ENCODE data around the gene CORO6.
"Not testable (repeated sequence)": the region's sequence is repeated elsewhere in the genome, so short reads cannot be mapped to it uniquely, and the experiment has no call there.

The CORO6 gene

DNA sequence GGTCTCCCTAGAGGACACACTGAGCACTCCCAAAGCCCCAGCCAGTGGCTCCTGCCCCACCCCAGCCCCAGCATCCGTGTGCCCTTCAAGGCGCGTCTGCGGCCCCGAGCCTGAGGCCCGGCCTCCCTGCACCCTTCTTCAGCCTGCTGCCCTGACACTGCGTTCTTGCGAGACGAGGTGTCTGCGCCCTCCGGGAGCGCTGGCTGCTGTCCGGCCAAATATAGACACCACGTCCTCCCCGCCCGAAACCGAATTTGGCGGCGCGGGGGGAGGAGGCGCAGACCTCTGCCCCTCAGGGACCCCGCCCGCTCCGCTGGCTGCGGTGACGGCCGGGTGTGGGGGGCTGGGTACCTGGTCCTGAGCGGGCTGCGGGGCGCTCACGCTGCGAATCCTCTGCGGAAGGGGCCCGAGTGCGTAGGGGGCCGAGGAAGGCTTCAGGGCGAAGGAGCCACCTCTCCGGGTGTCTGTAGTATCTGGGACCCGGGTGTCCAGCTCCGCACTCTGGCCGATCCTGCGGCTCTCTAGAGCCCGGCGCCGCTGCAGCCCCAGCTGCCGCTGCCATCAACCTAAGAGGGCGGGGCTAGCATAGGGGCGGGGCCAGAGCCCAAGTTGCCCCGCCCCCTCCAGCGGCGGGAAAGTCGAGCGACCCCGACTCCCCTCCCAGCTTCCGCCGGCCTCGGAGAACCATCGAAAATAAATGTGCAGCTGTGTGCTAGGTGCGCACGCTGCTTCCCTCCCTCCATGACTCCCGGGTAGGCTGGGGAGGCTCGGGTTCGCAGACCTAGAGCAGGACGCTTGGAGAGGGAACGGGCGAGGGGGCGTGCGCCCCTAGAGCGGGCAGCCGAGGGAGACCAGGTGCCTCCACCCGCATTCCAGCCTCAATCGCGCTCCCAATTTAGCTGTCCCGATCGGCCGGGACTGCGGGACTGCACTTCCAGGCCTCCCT is at the start of gene CORO6:
CORO6 (minus strand) TSS at position 576 of the 946 bp plus-strand sequence. CDS start 1,491 bp downstream, outside the sequence.
- in situ Hi-C loops (cut with MboI; ENCODE audit: low sequenced_read_pairs), result no loop called here

DNA sequence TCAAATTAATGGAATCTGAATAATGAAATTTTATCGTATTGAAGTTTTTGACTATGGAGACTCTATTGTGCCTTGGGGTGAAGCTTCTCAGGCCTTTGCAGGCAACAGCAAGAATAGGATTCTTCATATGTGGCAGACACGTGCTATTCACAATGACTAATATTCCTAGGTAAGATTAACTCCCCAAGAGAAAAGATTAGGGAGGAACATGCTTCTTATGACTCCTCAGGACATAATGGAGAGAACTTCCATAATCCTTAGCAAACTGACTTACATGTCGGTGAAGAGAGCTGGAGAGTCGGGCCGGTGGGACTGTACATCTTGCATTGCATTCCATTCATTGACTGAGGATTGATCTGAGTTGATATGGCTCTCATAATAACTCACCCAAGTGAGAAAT is 48.9 kb upstream of the CORO6 start:
- in situ Hi-C loops (cut with MboI; ENCODE audit: low sequenced_read_pairs), result no loop called here

DNA sequence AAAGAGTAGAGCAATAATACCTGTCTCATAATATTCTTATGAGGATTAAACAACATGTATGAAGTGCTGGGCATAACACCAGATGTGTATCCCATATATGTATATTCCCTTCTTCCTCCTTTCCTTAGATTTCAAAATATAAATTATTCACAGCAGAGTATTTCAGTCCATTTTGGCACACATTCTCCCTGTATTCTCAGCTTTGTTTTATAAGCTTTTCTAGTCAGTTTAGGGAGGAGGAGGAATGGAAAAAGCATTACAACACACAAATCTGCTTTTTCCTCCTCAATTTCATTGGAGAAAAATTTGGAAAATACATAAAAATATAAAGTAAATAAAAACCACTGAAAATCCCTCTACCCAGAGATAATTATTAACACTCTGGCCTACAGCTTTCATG is 46.6 kb upstream of the CORO6 start:
- in situ Hi-C loops (cut with MboI; ENCODE audit: low sequenced_read_pairs), result no loop called here

DNA sequence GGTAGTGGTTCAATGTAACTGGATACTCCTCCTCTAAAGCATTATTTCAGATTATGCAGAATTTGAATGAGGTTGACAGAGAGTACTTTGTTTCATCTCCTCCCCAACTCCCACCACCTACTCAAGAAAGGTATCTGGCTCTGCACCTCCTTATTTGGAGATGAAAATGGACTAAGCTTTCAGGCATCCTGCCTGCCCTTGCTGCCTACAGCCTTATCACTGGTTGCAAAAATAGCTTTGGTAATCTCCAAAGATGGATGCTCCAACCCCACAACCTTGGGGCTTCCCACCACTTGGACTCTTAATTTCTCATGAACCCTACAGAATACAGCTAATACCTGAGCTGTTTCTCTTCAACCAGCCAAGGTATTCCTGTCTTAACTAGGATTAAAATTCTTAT is 45.3 kb upstream of the CORO6 start:
- in situ Hi-C loops (cut with MboI; ENCODE audit: low sequenced_read_pairs), result no loop called here

DNA sequence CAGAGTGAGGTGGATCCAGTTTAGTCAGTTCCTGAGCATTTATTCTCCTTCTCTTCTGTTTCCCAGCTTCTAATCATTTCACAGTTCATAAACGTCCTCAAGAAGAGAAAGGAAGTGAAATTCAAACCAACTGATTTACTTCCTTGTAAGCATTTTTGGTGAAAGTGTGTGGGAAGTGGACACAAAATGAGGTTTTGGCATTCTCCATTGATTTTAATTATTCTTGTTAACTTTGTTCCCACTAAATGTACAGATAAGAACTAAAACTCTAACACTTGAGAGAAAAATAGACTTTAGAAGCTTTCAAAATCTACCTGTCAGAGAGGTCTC is 42.7 kb upstream of the CORO6 start:
- in situ Hi-C loops (cut with MboI; ENCODE audit: low sequenced_read_pairs), result no loop called here

DNA sequence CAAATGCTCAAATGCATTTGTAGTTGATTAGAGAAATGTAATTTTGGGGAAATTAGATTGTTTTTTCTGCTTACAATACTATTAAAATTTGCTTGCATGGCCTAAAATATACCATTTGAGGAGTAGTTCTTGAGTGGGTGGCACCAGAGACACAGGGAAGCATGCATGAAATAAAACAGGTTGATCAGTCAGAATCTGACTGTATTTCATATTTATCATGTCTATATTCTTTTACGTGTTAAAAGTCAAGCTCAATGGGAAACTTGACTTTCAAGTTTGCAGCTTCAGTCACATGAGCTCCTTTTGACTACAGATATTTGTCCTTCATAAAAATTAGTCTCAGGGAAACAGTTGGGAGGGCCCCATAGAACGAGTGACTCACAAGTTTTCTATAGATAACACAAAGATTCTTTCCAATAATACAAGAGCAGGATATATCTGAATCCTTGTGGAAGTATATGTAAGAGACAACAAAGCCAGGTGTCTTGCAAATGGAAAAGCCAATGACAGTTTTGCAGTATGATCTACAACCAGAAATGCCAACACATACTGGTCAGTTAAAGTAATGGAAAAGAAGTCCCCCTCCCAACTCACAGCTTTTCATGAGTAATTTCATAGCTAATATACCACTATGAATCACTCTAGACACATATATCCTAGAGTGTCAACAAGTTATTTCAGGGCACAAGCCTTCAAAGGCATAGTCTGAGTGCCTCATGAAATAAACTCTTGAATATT is 42.2 kb upstream of the CORO6 start:
- in situ Hi-C loops (cut with MboI; ENCODE audit: low sequenced_read_pairs), result no loop called here

DNA sequence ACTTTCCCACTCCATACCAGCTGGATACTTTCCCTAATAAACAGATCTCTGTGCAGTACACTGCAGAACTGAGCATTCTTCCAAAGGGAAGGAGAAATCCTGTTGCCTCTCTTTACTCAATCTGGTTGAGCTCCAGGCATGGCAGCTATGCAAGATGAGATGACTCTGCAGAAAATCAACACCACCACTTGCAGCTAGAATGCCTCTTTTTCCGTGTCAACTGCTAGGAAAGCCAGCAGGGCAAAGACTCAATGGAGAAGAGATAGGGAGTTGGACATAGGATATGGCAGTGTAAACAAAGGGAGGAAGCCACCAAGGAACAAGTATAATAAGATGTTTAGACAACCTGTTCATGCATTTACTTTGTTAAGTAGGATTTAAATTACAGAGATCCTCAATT is 40.4 kb upstream of the CORO6 start:
- in situ Hi-C loops (cut with MboI; ENCODE audit: low sequenced_read_pairs), result no loop called here

DNA sequence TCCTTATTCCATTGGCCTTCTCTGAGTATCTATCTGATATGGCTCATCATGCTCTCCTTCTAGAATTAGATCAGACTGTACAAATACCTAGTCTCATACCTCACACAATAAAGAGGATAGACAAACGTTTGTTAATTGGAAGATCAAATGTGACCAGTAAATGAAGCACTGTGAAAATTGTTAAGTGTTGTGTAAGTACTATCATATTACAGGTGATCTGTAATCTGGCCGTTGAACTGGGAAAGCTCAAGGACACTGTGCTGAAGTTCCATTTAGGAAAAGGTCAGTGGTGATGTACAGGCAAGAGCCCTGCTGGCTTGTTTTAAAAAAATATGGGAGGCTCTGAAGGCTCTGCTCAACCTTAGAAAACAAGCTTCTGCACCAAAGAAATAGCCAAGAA is 38.5 kb upstream of the CORO6 start:
- in situ Hi-C loops (cut with MboI; ENCODE audit: low sequenced_read_pairs), result no loop called here

DNA sequence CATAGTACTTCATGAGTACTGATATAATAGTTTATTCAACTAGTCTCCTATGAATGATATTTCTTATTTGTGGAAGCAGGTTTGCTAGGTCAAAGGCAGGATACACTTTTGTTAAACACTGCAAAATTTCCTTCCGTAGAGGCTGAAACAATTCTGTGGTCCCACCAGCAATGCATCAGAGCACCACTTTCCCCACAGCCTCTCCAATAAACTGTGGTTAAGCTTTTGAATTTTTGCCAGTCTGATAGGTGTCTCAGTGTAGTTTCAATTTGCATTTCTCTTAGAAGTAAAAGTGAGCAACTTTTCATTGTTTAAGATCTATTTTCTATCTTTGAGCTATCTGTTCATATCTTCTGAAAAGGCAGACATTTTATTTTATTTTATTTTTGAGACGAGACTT is 36.4 kb upstream of the CORO6 start:
- in situ Hi-C loops (cut with MboI; ENCODE audit: low sequenced_read_pairs), result no loop called here

DNA sequence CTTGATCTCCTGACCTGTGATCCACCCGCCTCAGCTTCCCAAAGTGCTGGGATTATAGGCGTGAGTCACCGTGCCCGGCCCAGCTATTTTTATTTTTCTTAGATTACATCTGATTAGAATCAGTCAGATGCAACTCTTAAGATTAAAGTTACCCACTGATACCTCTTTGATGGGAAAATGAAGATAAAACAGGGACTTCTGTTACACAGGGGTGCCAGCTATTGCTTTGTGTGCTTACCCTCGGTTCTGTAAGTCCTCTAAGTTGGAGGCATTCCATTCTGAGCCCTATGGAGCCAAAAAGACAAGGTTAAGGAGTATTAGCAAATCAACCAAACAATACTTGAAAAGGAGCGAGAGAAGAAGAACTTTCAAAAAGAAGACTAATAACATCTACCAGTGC is 32.6 kb upstream of the CORO6 start:
- in situ Hi-C loops (cut with MboI; ENCODE audit: low sequenced_read_pairs), result no loop called here

DNA sequence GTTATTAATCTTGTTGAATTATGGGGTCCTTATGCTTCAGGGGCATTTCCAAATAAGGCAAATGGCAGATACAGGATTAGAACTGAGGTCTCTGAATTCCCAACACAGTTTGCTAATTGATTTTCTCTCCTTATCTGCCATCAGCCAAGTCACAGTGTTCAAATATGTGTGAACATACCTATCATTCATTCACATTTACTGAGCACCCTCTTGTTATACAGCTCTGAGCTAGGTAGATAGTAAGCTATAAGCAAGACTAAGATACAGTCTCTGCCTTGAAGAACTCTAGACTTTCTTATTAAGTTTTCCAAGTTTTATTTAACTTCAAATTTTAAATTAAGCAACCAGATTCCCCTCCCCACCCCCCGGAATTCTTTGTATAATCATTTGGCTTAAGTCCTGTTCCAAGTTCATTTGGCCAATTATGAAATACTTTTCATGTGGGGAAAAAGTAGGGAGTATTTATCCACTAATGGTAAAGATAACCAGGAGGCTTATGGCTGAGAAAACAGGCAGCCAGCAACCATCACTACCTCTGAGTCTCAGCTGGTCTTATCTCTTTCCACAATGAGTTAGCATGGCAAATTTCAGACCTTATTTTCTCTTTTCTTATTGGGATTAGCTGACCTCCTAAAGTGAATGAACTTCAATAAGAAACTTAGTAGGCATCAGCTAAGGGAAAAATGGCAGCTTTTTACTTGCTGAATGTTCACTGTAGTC is 31.4 kb upstream of the CORO6 start:
- in situ Hi-C loops (cut with MboI; ENCODE audit: low sequenced_read_pairs), result no loop called here

DNA sequence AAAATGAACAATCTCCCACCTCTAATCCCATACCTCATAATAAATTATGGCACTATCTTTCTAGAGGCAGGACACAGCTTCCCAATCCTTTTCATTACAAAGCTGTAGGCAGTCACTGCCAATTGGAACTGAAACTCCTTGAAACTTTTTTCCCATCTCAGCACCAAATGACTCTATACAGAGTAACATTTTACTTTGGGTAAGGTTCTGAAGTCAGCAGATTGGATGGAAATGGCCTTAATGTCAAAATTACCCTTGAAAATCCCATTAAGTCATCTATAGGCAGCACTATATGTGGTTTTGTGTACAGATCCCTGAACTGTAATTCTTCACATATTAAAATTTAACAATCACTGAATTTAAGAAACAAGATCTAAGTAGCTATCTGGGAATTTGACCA is 30.3 kb upstream of the CORO6 start:
- in situ Hi-C loops (cut with MboI; ENCODE audit: low sequenced_read_pairs), result no loop called here

DNA sequence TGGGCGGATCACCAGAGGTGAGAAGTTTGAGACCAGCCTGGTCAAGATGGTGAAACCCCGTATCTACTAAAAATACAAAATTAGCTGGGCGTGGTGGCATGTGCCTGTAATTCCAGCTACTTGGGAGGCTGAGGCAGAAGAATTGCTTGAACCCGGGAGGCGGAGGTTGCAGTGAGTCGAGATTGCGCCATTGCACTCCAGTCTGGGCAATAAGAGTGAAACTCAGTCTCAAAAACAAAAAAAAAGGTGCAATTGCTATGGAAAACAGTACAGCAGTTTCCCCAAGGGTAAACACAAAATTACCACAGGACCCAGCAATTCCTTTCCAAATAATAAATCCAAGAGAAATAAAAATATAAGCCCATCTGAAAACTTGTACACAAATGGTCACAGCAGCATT is 29.2 kb upstream of the CORO6 start:
- in situ Hi-C loops (cut with MboI; ENCODE audit: low sequenced_read_pairs), result not testable (repeated sequence)

DNA sequence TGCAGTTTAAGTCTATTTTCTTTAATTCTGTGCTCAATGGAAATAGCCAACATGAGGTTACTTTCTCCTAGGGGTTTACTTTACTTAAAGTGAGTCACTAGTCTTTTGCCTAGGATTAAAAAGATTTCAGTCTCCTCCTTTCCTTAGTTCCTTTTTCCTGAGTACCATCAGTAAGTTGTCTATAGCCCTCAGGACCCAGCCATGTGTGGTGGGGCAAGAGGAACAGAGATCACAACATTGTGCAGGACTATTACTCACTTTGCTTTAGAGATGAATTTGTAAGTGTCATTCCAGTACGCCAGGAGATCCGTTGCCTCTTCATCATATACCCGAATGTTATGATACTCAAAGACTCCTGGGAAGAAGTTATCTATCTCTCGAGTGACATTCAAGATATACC is 27.7 kb upstream of the CORO6 start:
- in situ Hi-C loops (cut with MboI; ENCODE audit: low sequenced_read_pairs), result no loop called here

DNA sequence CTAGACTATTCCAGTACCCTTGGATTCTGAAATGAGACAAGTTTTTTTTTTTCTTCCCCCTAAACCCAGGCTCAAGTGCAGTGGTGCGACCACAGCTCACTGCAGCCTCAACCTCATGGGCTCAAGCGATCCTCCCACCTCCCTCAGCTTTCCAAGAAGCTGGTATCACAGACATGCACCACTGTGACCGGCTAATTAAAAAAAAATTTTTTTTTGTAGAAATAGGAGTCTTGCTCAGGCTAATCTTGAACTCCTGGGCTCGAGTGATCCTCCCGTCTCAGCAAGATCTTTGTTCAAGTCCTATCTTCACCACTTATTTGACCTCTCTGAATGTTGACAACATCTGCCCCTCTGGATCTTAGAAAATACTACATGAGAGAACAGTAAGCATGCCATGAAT is 26.6 kb upstream of the CORO6 start:
- in situ Hi-C loops (cut with MboI; ENCODE audit: low sequenced_read_pairs), result loop anchor here (25.0 kb wide), 2 partner anchors 288 to 438 kb away; partner anchors contain the start of genes EFCAB5 and SSH2

DNA sequence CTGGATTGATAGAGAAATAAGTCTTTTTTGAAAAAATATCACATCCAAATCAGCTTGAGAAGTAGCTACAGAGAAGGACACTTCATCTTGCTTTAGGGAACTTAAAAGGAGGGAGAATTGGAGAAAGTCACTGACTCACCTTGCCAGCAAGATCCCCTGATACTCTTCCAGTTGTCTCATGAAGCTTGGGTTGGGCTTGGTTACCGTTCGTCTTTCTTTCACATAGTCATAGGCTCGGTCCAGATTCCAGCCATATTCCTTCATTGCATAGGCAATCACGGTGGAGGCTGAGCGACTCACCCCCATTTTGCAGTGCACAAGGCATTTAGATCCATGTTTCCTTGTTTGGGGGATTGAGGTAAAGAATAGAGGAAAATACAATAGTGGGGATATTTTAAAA is 25.3 kb upstream of the CORO6 start:
- in situ Hi-C loops (cut with MboI; ENCODE audit: low sequenced_read_pairs), result loop anchor here (25.0 kb wide), 2 partner anchors 289 to 439 kb away; partner anchors contain the start of genes EFCAB5 and SSH2

DNA sequence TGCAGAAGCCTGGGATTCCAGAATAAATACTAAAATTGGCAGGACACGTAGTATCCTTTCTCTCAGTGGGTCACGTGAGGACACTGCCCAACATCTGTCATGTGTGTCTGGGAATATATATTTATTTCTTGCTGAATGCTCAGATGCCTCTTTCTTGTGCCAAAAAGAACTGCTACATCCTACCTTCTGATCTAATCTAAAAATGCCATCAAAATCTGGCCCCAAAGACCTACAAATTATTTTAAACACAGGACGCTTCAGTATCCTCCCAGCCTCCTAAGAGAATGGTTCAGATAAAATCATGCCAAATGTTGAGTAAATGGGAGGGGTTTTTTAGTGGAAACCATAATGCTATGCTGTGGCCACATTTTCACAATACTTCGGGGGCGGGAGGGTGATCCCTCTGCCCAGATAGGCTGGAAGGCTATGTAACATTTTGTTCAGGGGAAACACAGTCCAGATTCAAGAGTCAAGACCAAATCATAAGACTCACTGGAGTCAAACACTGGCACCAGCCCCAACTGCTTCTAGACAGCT is 22.9 kb upstream of the CORO6 start:
- in situ Hi-C loops (cut with MboI; ENCODE audit: low sequenced_read_pairs), result loop anchor here (25.0 kb wide), 2 partner anchors 292 to 442 kb away; partner anchors contain the start of genes EFCAB5 and SSH2

DNA sequence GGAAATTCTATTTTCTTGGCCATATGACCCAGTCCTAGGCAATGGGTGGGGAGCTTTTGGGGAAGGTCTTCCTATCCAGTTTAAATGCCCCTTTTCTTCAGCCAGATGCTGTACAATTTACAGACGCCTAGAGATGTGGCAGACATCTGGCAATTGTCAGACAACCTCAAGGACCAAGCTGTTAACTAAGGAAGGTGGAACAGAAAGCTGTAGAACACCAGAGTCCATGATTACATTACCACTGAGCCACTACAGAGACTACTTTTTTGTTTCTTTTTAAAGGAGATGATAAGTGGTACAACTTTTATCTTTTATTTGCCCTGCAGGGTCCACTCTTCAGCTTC is 21.1 kb upstream of the CORO6 start:
- in situ Hi-C loops (cut with MboI; ENCODE audit: low sequenced_read_pairs), result loop anchor here (5.0 to 25.0 kb wide), 3 partner anchors 139 to 444 kb away; partner anchors contain the start of genes EFCAB5 and SSH2

DNA sequence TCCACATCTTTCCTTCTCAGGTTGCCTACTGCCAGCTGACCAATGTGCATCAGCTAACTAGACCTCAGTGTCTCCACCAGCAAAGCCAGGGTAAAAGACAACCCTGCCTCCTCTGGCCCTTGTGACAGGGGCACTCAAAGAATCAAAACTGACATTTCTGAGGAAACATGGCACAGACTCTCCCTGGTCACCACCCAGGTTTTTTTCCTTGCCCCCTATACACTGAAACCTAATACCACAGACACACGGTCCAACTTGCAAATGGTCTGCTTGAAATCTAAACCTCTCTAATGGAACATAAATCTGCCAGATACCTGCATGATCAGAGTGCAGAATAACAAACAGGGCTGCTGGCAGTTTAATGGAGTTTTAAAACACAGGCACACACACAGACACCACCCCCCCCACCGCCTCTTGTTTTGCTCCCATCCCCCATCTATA is 19.5 kb upstream of the CORO6 start:
- in situ Hi-C loops (cut with MboI; ENCODE audit: low sequenced_read_pairs), result loop anchor here (5.0 to 25.0 kb wide), 3 partner anchors 140 to 445 kb away; partner anchors contain the start of genes EFCAB5 and SSH2

DNA sequence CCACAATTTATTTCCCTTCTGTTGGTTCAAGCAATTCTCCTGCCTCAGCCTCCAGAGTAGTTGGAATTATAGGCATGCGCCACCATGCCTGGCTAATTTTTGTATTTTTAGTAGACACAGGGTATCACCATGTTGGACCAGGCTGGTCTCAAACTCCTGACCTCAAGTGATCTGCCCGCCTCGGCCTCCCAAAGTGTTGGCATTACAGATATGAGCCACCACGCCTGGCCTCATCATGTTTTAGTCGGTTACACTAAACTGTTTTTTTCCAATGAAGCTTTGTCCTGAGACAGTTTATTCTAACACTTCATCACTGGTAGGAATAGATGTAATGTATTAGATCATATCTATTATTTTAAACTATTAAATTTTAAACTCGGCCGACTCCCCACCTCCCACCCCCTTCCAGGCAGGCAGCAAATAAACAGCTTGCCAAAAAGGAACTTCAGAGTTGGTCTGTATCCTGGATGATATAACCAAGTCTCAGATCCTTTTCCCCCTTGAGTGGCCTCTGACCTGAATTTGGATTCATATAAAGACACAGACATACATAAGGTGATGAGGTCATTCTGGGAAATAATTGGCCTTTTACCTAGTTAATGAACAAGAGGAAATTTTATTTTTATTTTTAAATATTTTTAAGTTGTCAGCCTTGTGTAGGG is 18.4 kb upstream of the CORO6 start:
- in situ Hi-C loops (cut with MboI; ENCODE audit: low sequenced_read_pairs), result loop anchor here (5.0 to 25.0 kb wide), 3 partner anchors 141 to 446 kb away; partner anchors contain the start of genes EFCAB5 and SSH2

Measured in HL-60/S4 (cell line).